Activated CD4-positive, CD25-positive, alpha-beta regulatory T cell treated with anti-CD3 and anti-CD28 coated beads, Interleukin-2, amount 50 U/mL, for 24 hours (primary cell): ENCODE measurements around the gene GPR162.
A peak's percentile ranks its signal among the peaks of the same experiment; 100 is the strongest.

ENCODE experiments used
- ATAC-seq, 2 donors: fragments of 150-1000 bp; cut with Tn5 transposase; one replicate each; pipeline ENCODE4 v1.10.0; 2021; ENCODE audit warnings: mild to moderate bottlenecking in 1 of 2, moderate library complexity in 1 of 2

The GPR162 gene

GRCh38 chr12:6839482-6840201 is 18.0 kb downstream of the GPR162 start:
- ATAC-seq: no peak

GRCh38 chr12:6840330-6840729 is 18.7 kb downstream of the GPR162 start:
- no peak for ATAC-seq

DNA sequence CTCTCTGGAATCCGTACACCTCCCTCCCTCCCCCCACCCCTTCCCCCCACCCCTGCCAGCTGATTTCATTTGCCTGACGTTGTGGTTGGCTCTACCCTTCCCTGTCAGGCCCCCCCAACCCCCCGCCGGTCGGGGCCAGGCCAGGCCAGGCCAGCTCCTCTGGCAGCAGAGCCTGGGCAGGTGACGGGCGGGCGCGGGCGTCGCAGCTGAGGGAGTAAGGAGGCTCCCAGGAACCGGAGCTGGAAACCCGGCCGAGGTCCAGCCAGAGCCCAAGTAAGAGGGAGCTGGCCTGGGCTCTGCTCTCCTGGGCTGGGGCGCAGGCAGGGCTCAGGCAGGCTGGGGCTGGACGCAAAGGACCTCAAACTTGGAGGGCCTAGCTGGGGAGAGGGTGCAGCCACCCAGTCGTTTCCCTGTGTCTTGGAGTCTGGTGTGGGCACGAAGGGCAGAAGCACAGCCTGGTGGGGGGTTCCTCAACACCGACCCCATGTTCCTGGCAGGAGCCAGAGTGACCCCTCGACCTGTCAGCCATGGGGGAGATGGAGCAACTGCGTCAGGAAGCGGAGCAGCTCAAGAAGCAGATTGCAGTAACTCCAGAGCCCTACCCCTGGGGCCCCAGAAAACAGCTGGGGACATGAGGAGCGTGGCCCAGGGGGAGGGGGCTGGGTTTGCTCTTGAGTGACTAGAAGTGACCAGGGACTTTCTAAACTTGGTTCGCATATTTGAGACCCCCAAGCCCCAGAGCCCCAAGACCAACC is 19.3 kb downstream of the GPR162 start, which contains the start of gene GNB3:
TSS of gene GNB3 (plus strand) at position 165 of the 755 bp plus-strand sequence. CDS start at position 528, 363 bp downstream.
- ATAC-seq: no peak

DNA sequence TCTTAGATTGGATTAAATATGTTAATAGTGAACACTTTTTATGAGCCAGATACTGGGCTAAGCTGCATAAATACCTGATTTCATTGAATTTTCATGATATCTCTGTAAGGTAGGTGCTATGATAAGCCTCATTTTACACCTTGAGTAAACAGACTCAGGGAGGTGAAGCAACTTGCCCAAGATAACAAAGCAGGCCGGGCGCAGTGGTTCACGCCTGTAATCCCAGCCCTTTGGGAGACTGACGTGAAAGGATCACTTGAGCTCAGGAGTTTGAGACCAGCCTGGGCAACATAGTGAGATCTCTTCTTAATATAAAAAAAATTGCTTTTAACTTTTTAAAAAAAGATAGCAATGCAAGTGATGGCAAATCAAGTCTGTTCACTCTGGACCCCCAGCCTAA is 20.5 kb downstream of the GPR162 start:
- ATAC-seq: no peak

- no peak for ATAC-seq
Measured at GRCh38 chr12:6843118-6843902, 21.7 kb downstream of the GPR162 start.

- ATAC-seq: no peak
Measured at GRCh38 chr12:6845395-6845794, 23.8 kb downstream of the GPR162 start.

- no peak for ATAC-seq
Measured at GRCh38 chr12:6846316-6846869, 24.8 kb downstream of the GPR162 start.

- no peak for ATAC-seq
Measured at GRCh38 chr12:6847676-6848075, 26.1 kb downstream of the GPR162 start.

DNA sequence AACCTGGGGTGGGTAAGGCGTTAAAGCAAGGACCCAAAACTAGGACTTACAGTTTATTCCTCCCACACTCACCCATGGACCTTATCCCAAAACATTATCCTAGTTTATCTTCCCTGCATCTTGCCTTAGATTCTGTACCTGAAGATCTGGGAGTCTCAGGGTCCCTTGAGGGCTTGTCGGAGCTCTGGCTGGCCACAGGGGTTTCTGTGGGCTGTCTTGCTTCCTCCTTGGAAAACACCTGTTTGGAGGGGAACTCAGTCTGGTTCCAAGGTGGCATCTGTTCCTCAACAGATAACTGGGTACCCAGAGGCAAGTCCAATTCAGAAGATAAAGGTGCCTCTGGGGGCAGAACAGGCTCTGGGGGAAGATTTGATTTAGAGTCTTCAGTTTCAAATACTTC is 27.8 kb downstream of the GPR162 start:
- ATAC-seq: no peak

GRCh38 chr12:6849976-6850560 is 28.4 kb downstream of the GPR162 start:
- ATAC-seq: no peak

DNA sequence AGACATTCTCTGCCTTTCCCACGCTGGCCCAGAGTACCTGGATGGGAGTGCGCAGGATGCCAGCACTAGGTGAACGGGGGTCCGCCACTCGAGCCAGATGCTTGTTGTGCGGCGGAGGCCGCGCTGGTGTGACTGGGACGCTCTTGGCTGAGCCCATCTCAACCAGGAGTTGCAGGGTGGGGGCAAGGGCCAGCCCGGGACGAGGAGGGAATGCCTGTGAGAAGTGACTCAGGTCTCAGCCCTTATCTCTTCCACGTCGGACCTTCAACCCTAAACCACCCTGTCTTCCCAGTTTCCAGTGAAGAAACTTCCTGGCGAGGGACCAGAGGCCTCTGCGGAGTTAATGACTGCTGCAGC is 29.2 kb downstream of the GPR162 start:
- no peak for ATAC-seq

- peak; percentile 47 to 52 for ATAC-seq
Measured at GRCh38 chr12:6851153-6851920, 29.7 kb downstream of the GPR162 start, which contains the start of gene CDCA3. Gene CDCA3 (minus strand): TSS chr12:6851286. CDS start chr12:6850952, 334 bp downstream.

- ATAC-seq: peak; percentile 80 to 82
Measured at GRCh38 chr12:6851921-6852650, 30.5 kb downstream of the GPR162 start, which contains the start of gene USP5. Gene USP5 (plus strand): TSS chr12:6852150. CDS start chr12:6852180, 30 bp downstream.

DNA sequence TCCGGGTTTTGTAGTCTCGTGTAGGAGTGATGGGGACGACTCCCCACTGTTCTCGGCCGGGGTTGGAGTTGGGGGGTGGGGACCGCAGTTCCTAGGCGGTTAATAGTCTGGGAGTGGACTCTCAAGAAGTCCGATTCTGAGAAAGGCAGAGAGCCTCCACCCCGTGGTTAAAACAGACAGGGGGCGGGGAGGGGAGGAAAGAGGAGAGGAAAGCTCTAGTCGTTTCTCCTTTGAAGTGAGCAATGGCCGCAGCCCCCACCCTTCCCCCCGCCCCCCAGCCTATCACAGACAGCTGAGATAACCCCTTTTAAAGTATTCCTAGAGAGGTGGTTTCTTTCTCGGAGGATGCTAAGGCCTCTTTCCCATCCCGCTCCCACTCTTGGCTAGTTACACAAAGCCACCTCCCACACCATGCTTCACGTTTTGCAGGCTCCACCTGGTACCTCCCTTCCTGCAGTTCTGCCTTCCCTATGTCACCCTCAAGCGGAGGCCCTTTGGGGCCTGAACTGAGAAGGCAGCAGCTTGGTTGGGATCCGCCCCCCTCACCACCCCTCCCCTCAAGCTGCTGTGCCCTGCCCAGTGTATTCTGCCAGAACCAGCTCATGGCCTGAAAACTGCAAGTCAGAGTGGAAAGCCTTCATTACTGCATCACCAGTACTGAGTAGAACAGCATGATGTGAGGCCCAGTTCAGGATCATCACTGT is 31.2 kb downstream of the GPR162 start:
- peak; percentile 19 to 28 for ATAC-seq

DNA sequence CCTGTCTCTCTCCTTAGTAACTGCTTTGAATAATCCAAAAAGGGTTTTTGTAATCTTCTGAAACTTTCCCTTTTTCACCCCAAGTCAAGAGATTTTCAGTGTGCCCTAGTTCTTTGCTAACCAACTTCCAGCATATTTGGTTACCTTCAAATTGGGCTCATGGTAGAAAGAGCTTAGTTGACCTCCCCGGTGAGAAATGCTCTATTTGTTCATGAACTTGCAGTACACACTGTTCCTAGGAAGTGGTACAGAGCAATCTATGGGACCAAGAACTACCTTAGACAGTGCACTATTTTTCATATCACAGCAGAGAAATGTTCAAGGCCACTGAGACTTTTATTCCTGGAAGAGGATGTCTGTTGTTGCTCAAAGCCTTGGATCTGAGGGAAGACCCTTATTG is 32.0 kb downstream of the GPR162 start:
- ATAC-seq: no peak

DNA sequence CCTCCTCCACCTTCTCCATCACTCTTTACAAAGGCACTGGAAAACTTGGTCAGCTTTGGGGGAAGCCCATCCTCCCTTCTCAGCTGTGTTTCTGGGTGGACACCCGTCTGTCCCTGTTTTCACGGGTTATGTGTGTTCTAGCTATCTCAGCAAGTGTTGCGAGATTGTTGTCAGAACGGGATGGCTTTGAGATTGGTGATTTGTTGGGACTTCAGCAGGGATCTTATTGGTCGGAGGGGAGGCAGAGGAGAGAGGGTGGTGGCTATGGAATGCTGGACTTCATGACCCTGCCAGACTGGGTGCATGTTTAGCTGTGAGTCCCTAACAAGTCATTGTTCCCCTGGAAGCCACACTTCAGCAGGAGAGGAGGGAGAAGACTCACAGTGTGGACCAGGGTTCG is 32.4 kb downstream of the GPR162 start:
- no peak for ATAC-seq

DNA sequence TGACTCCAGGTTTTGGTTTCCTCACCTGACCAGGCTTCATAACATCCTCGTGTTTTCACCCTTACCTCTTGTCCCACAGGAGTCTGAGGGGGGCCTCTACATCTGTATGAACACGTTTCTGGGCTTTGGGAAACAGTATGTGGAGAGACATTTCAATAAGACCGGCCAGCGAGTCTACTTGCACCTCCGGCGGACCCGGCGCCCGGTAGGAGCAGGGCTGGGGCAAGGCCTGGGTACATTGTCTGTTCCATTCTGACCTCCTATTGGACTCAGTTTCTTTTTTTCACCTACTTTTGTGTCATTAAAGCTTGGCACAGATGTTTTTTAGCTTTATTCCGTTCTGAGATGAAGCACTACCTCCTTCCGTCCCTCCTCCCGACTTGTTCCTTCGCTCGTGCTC is 33.7 kb downstream of the GPR162 start:
- no peak for ATAC-seq

GRCh38 chr12:6858799-6859198 is 37.2 kb downstream of the GPR162 start:
- ATAC-seq: no peak

DNA sequence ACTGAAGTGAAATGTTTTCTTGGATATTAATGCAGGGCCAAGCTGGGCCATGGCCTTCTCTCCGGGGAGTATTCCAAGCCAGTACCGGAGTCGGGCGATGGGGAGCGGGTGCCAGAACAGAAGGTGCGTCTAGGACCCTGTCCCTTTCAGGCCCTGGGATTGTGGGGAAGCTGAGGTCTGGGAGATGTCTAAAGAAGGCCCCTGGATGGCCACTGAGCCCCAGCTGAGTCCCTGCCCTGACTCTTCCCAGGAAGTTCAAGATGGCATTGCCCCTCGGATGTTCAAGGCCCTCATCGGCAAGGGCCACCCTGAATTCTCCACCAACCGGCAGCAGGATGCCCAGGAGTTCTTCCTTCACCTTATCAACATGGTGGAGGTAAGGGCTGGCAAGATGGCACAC is 38.5 kb downstream of the GPR162 start:
- ATAC-seq: no peak

- no peak for ATAC-seq
Measured at GRCh38 chr12:6860942-6861341, 39.3 kb downstream of the GPR162 start.
